Liver (tissue), 9 donors: ENCODE data around the gene ADAMTS7. TPM values are rescaled to one million over a fixed set of nuclear protein-coding genes. Genes with fewer than 3 reads are reported as not detected.
"Not testable (repeated sequence)": the region's sequence is repeated elsewhere in the genome, so short reads cannot be mapped to it uniquely, and the experiment has no call there.

Experiments used
- DNase-seq: peaks from one replicate; pipeline ENCODE4 v3.0.0-alpha.2; 2017; ENCODE audit warnings: low spot score
- H3K27ac ChIP-seq, 2 donors: one replicate each; pipeline ENCODE4 v1.7.0; 2013; ENCODE audit warnings: inconsistent platforms in 2 of 2, low read length in 2 of 2, control low read depth in 1 of 2, low read depth in 1 of 2, mild to moderate bottlenecking in 1 of 2
- H3K27me3 ChIP-seq, 4 donors: one replicate each; pipeline versions ENCODE4 v1.6.1 to v1.7.0; 2013; ENCODE audit warnings: low read length in 3 of 4, inconsistent platforms in 1 of 4, mild to moderate bottlenecking in 1 of 4, moderate library complexity in 1 of 4; ENCODE audit not compliant: control insufficient read depth in 4 of 4, insufficient read depth in 4 of 4
- H3K36me3 ChIP-seq, 4 donors: one replicate each; pipeline versions ENCODE4 v1.6.1 to v1.7.0; 2013; ENCODE audit warnings: low read length in 3 of 4, mild to moderate bottlenecking in 3 of 4, low read depth in 1 of 4, moderate library complexity in 1 of 4; ENCODE audit not compliant: control insufficient read depth in 4 of 4, insufficient read depth in 3 of 4
- H3K4me1 ChIP-seq, 4 donors: one replicate each; pipeline versions ENCODE4 v1.6.1 to v1.7.0; 2013; ENCODE audit warnings: low read length in 3 of 4, mild to moderate bottlenecking in 3 of 4, moderate library complexity in 1 of 4; ENCODE audit not compliant: control insufficient read depth in 4 of 4, insufficient read depth in 4 of 4
- H3K4me3 ChIP-seq, 3 donors: one replicate each; pipeline versions ENCODE4 v1.6.1 to v1.7.0; 2013; ENCODE audit warnings: low read length in 3 of 3, control low read depth in 1 of 3, low read depth in 1 of 3, mild to moderate bottlenecking in 1 of 3
- H3K9ac ChIP-seq, 2 donors: one replicate each; pipeline ENCODE4 v1.7.0; 2013; ENCODE audit warnings: low read length in 2 of 2, mild to moderate bottlenecking in 2 of 2, moderate library complexity in 2 of 2, control low read depth in 1 of 2, low read depth in 1 of 2
- H3K9me3 ChIP-seq, 4 donors: one replicate each; pipeline versions ENCODE4 v1.6.1 to v1.7.0; 2013; ENCODE audit warnings: low read length in 3 of 4; ENCODE audit not compliant: control insufficient read depth in 4 of 4
- CTCF ChIP-seq: fragments of 150-350 bp; IDR thresholded peaks from 2 replicates; pipeline ENCODE4 v1.5.1; 2017; ENCODE audit warnings: improper control_type of control experiment, low read depth, low read length; ENCODE audit not compliant: missing input control
- EGR1 ChIP-seq, 2 donors: IDR thresholded peaks; 2 replicates each; pipeline ENCODE4 v1.6.1; 2016 to 2018; ENCODE audit warnings: antibody characterized with exemption in 2 of 2, low read depth in 2 of 2
- HNF4G ChIP-seq: IDR thresholded peaks from 2 replicates; pipeline ENCODE4 v1.6.1; 2016; ENCODE audit warnings: antibody characterized with exemption
- JUND ChIP-seq, 2 donors: IDR thresholded peaks; 2 replicates each; pipeline ENCODE4 v1.6.1; 2016; ENCODE audit warnings: antibody characterized with exemption in 2 of 2
- MAX ChIP-seq: IDR thresholded peaks from 2 replicates; pipeline ENCODE4 v1.6.1; 2016; ENCODE audit warnings: antibody characterized with exemption
- NR2F2 ChIP-seq: IDR thresholded peaks from 2 replicates; pipeline ENCODE4 v1.6.1; 2016; ENCODE audit warnings: antibody characterized with exemption
- RAD21 ChIP-seq, 2 donors: IDR thresholded peaks; 2 replicates each; pipeline ENCODE4 v1.6.1; 2016; ENCODE audit warnings: antibody characterized with exemption in 2 of 2, mild to moderate bottlenecking in 2 of 2
- REST ChIP-seq: IDR thresholded peaks from 2 replicates; pipeline ENCODE4 v1.6.1; 2016; ENCODE audit warnings: antibody characterized with exemption, mild to moderate bottlenecking
- RXRA ChIP-seq, 2 donors: IDR thresholded peaks; 2 replicates each; pipeline ENCODE4 v1.6.1; 2017 to 2018; ENCODE audit warnings: antibody characterized with exemption in 2 of 2, mild to moderate bottlenecking in 1 of 2
- SP1 ChIP-seq: IDR thresholded peaks from 2 replicates; pipeline ENCODE4 v1.6.1; 2018; ENCODE audit warnings: antibody characterized with exemption, mild to moderate bottlenecking
- TAF1 ChIP-seq: conservative IDR thresholded peaks from 2 replicates; pipeline ENCODE4 v1.6.1; 2016; ENCODE audit warnings: antibody characterized with exemption, mild to moderate bottlenecking
- WGBS: extraction: QIAGEN DNeasy Blood & Tissue Kit; methylation state at CpG from one replicate; pipeline ENCODE4 v1.1.7; 2013; 5-methylcytosine and 5-hydroxymethylcytosine counted together
- polyA plus RNA-seq, 2 donors: library from polyadenylated mRNA; stranded (reverse) in 1 of 2; unstranded in 1 of 2; fragments of 200-250 nt in 1 of 2; fragments of >200 nt in 1 of 2; fragmentation: Nextera tagmentation in 1 of 2; extraction: Ambion mirVana in 1 of 2; gene quantifications; one replicate each; pipeline versions ENCODE4 v1.2.1 to v1.2.3, GENCODE V29; 2013 to 2015
- total RNA-seq, 2 donors: library from RNA; depleted of rRNA; stranded (reverse); fragments of >200 nt; gene quantifications; one replicate each; pipeline ENCODE4 v1.2.3, GENCODE V29; 2014
- TF ChIP-seq, protein P1 (sequence below): IDR thresholded peaks from 2 replicates; pipeline ENCODE4 v1.6.1; 2016; ENCODE audit warnings: antibody characterized with exemption
- TF ChIP-seq, protein P2 (sequence below): IDR thresholded peaks from 2 replicates; pipeline ENCODE4 v1.6.1; 2016; ENCODE audit warnings: antibody characterized with exemption
- donor health status: healthy.
- donor health status: healthy.
- donor health status: healthy.
- donor health status: healthy.
- donor health status: healthy.

The ADAMTS7 gene
- total and polyA plus RNA-seq, 4 donors, result 0.13 to 2.4 (median 1.3) TPM

DNA sequence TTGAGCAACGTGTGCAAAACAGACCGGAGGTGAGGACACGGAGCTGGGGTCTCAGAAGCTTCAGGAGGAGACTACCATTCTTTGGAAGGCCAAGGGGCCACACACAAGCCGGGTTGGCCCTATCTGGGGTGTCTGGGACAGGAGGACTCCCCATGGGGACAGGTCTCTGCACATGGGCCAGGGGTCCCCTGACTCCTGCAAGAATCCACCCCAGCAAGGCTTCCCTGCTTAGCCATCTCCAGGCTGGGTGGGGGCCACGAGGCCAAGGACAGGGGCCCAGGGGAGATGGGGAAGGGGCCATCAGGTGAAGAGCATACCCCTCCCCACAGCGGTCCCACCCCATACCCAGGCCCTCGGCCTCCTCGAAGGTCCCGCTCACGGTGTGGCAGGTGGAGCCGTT lies 38.5 kb downstream of the ADAMTS7 start:
- no peak overlapping the region for H3K9ac ChIP-seq
- H3K4me3 ChIP-seq, result no peak overlapping the region
- no peaks in the 10 kb centered on the region for H3K4me1 ChIP-seq
- no peaks in the 10 kb centered on the region for H3K27me3 ChIP-seq
- DNase-seq, result no peak
- TF ChIP-seq, protein P1, sequence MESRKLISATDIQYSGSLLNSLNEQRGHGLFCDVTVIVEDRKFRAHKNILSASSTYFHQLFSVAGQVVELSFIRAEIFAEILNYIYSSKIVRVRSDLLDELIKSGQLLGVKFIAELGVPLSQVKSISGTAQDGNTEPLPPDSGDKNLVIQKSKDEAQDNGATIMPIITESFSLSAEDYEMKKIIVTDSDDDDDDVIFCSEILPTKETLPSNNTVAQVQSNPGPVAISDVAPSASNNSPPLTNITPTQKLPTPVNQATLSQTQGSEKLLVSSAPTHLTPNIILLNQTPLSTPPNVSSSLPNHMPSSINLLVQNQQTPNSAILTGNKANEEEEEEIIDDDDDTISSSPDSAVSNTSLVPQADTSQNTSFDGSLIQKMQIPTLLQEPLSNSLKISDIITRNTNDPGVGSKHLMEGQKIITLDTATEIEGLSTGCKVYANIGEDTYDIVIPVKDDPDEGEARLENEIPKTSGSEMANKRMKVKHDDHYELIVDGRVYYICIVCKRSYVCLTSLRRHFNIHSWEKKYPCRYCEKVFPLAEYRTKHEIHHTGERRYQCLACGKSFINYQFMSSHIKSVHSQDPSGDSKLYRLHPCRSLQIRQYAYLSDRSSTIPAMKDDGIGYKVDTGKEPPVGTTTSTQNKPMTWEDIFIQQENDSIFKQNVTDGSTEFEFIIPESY, result no peak
- TF ChIP-seq RXRA (IDR thresholded peaks at IDR 0.05), result no peak
- TF ChIP-seq JUND (IDR thresholded peaks at IDR 0.05), result no peak
- TF ChIP-seq HNF4G, result no peak
- TF ChIP-seq EGR1 (IDR thresholded peaks at IDR 0.05; ENCODE audit: low read depth in 2 of 2), result no peak
- TF ChIP-seq SP1, result no peak
- TF ChIP-seq REST, result no peak
- no peak for TF ChIP-seq CTCF
- TF ChIP-seq NR2F2, result no peak
- TF ChIP-seq, protein P2, sequence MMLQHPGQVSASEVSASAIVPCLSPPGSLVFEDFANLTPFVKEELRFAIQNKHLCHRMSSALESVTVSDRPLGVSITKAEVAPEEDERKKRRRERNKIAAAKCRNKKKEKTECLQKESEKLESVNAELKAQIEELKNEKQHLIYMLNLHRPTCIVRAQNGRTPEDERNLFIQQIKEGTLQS, result no peak
- no peak for TF ChIP-seq TAF1
- no peak for TF ChIP-seq MAX
- no peak for TF ChIP-seq RAD21 (IDR thresholded peaks at IDR 0.05)
- H3K36me3 ChIP-seq, result no peaks in the 10 kb centered on the region
- H3K27ac ChIP-seq, result no peak overlapping the region
- no peaks in the 10 kb centered on the region for H3K9me3 ChIP-seq
- WGBS, result 93% methylated on average over 10 of the region's 11 CpGs

DNA sequence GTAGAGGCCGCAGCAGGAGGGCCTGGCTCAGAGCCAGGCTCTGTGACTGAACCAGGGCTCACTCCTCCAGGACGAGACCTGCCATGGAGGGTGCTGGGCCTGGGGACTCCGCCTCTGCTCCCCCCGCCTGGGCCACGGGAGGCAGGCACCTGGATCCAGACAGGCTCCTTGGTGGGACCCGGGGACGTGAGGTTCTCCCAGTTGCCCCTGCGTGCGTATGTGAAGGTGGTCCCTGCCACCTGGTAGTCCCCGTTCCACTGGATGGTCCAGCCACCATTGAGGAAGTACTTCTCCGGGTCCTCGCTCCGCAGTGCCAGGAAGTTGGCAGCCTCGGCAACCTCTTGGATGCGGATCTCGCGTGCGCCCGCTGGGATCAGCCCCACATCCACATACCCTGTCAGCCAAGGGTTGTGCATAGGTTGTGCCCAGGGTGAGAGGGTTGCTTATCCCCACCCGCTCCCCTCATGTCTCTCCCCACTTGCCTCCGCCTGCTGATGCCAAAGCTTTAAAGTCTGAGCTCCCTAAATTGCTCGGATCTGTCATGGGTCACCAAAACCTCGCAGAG lies 39.7 kb downstream of the ADAMTS7 start:
- not testable (repeated sequence) for H3K9me3 ChIP-seq, H3K27ac ChIP-seq, DNase-seq, H3K27me3 ChIP-seq, H3K36me3 ChIP-seq, H3K9ac ChIP-seq, H3K4me3 ChIP-seq, H3K4me1 ChIP-seq
- 85% methylated on average over 23 of the region's 23 CpGs for WGBS

DNA sequence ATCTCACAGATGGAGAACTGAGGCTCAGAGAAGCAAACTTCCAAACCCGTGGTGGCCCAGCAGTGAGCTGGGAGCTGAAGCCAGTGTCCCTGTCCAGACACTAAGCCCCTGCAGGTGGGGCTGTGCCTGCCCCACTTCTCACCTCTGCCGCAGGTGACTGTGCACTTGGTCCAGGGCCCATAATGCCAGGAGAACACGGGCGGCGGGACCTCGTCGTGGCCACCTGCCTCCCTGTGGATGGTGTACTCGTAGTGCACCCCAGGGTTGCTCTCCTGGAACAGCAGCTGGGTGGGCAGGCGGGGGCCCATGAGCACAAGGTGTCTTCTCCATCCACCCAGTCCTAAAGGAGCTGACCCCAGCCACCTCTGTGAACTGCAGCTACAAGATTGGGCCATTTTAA lies 40.2 kb downstream of the ADAMTS7 start:
- DNase-seq, result not testable (repeated sequence)

GRCh38 chr15:78769473-78770225 lies 41.6 kb downstream of the ADAMTS7 start:
- H3K9me3 ChIP-seq, DNase-seq, H3K9ac ChIP-seq, H3K27me3 ChIP-seq, H3K4me3 ChIP-seq, H3K27ac ChIP-seq, H3K4me1 ChIP-seq, H3K36me3 ChIP-seq: not testable (repeated sequence)
- WGBS, result 87% methylated on average over 12 of the region's 12 CpGs

More for the DNA sequence above, 40.2 kb downstream of the ADAMTS7 start:
- H3K27me3 ChIP-seq, H3K36me3 ChIP-seq, H3K27ac ChIP-seq, H3K4me3 ChIP-seq, H3K9ac ChIP-seq, H3K9me3 ChIP-seq, H3K4me1 ChIP-seq: not testable (repeated sequence)
- 90% methylated on average over 9 of the region's 9 CpGs for WGBS
